Liver (tissue), 9 donors: ENCODE measurements around the gene CDKN1B. TPM values are rescaled to one million over a fixed set of nuclear protein-coding genes. Genes with fewer than 3 reads are reported as not detected.

Experiments
- DNase-seq: peaks from one replicate; pipeline ENCODE4 v3.0.0-alpha.2; 2017; ENCODE audit warnings: low spot score
- H3K27ac ChIP-seq, 2 donors: one replicate each; pipeline ENCODE4 v1.7.0; 2013; ENCODE audit warnings: inconsistent platforms in 2 of 2, low read length in 2 of 2, control low read depth in 1 of 2, low read depth in 1 of 2, mild to moderate bottlenecking in 1 of 2
- H3K27me3 ChIP-seq, 4 donors: one replicate each; pipeline versions ENCODE4 v1.6.1 to v1.7.0; 2013; ENCODE audit warnings: low read length in 3 of 4, inconsistent platforms in 1 of 4, mild to moderate bottlenecking in 1 of 4, moderate library complexity in 1 of 4; ENCODE audit not compliant: control insufficient read depth in 4 of 4, insufficient read depth in 4 of 4
- H3K36me3 ChIP-seq, 4 donors: one replicate each; pipeline versions ENCODE4 v1.6.1 to v1.7.0; 2013; ENCODE audit warnings: low read length in 3 of 4, mild to moderate bottlenecking in 3 of 4, low read depth in 1 of 4, moderate library complexity in 1 of 4; ENCODE audit not compliant: control insufficient read depth in 4 of 4, insufficient read depth in 3 of 4
- H3K4me1 ChIP-seq, 4 donors: one replicate each; pipeline versions ENCODE4 v1.6.1 to v1.7.0; 2013; ENCODE audit warnings: low read length in 3 of 4, mild to moderate bottlenecking in 3 of 4, moderate library complexity in 1 of 4; ENCODE audit not compliant: control insufficient read depth in 4 of 4, insufficient read depth in 4 of 4
- H3K4me3 ChIP-seq, 3 donors: one replicate each; pipeline versions ENCODE4 v1.6.1 to v1.7.0; 2013; ENCODE audit warnings: low read length in 3 of 3, control low read depth in 1 of 3, low read depth in 1 of 3, mild to moderate bottlenecking in 1 of 3
- H3K9ac ChIP-seq, 2 donors: one replicate each; pipeline ENCODE4 v1.7.0; 2013; ENCODE audit warnings: low read length in 2 of 2, mild to moderate bottlenecking in 2 of 2, moderate library complexity in 2 of 2, control low read depth in 1 of 2, low read depth in 1 of 2
- H3K9me3 ChIP-seq, 4 donors: one replicate each; pipeline versions ENCODE4 v1.6.1 to v1.7.0; 2013; ENCODE audit warnings: low read length in 3 of 4; ENCODE audit not compliant: control insufficient read depth in 4 of 4
- FOXA1 ChIP-seq: IDR thresholded peaks from 2 replicates; pipeline ENCODE4 v1.6.1; 2016; ENCODE audit warnings: antibody characterized with exemption
- FOXA2 ChIP-seq: IDR thresholded peaks from 2 replicates; pipeline ENCODE4 v1.6.1; 2016; ENCODE audit warnings: antibody characterized with exemption
- GABPA ChIP-seq, 2 donors: IDR thresholded peaks in 1 of 2; conservative IDR thresholded peaks in 1 of 2; 2 replicates each; pipeline ENCODE4 v1.6.1; 2016; ENCODE audit warnings: antibody characterized with exemption in 2 of 2, mild to moderate bottlenecking in 1 of 2, moderate library complexity in 1 of 2
- HNF4A ChIP-seq, 2 donors: conservative IDR thresholded peaks; 2 replicates each; pipeline ENCODE4 v1.6.1; 2016; ENCODE audit warnings: antibody characterized with exemption in 2 of 2, mild to moderate bottlenecking in 2 of 2
- HNF4G ChIP-seq: IDR thresholded peaks from 2 replicates; pipeline ENCODE4 v1.6.1; 2016; ENCODE audit warnings: antibody characterized with exemption
- JUND ChIP-seq, 2 donors: IDR thresholded peaks; 2 replicates each; pipeline ENCODE4 v1.6.1; 2016; ENCODE audit warnings: antibody characterized with exemption in 2 of 2
- NR2F2 ChIP-seq: IDR thresholded peaks from 2 replicates; pipeline ENCODE4 v1.6.1; 2016; ENCODE audit warnings: antibody characterized with exemption
- RAD21 ChIP-seq, 2 donors: IDR thresholded peaks; 2 replicates each; pipeline ENCODE4 v1.6.1; 2016; ENCODE audit warnings: antibody characterized with exemption in 2 of 2, mild to moderate bottlenecking in 2 of 2
- SP1 ChIP-seq: IDR thresholded peaks from 2 replicates; pipeline ENCODE4 v1.6.1; 2018; ENCODE audit warnings: antibody characterized with exemption, mild to moderate bottlenecking
- TAF1 ChIP-seq: conservative IDR thresholded peaks from 2 replicates; pipeline ENCODE4 v1.6.1; 2016; ENCODE audit warnings: antibody characterized with exemption, mild to moderate bottlenecking
- YY1 ChIP-seq: IDR thresholded peaks from 2 replicates; pipeline ENCODE4 v1.6.1; 2016; ENCODE audit warnings: antibody characterized with exemption, mild to moderate bottlenecking
- WGBS: extraction: QIAGEN DNeasy Blood & Tissue Kit; methylation state at CpG from one replicate; pipeline ENCODE4 v1.1.7; 2013; 5-methylcytosine and 5-hydroxymethylcytosine counted together
- polyA plus RNA-seq, 2 donors: library from polyadenylated mRNA; stranded (reverse) in 1 of 2; unstranded in 1 of 2; fragments of 200-250 nt in 1 of 2; fragments of >200 nt in 1 of 2; fragmentation: Nextera tagmentation in 1 of 2; extraction: Ambion mirVana in 1 of 2; gene quantifications; one replicate each; pipeline versions ENCODE4 v1.2.1 to v1.2.3, GENCODE V29; 2013 to 2015
- total RNA-seq, 2 donors: library from RNA; depleted of rRNA; stranded (reverse); fragments of >200 nt; gene quantifications; one replicate each; pipeline ENCODE4 v1.2.3, GENCODE V29; 2014
- TF ChIP-seq, protein P1 (sequence below): IDR thresholded peaks from 2 replicates; pipeline ENCODE4 v1.6.1; 2016; ENCODE audit warnings: antibody characterized with exemption
- TF ChIP-seq, protein P2 (sequence below): IDR thresholded peaks from 2 replicates; pipeline ENCODE4 v1.6.1; 2016; ENCODE audit warnings: antibody characterized with exemption, mild to moderate bottlenecking
- TF ChIP-seq, protein P3 (sequence below): IDR thresholded peaks from 2 replicates; pipeline ENCODE4 v1.6.1; 2016; ENCODE audit warnings: antibody characterized with exemption
- TF ChIP-seq, protein P4 (sequence below): fragments of 150-350 bp; IDR thresholded peaks from 2 replicates; pipeline ENCODE4 v1.5.1; 2017; ENCODE audit warnings: improper control_type of control experiment, low read depth, low read length; ENCODE audit not compliant: missing input control
- TF ChIP-seq, protein P5 (sequence below): IDR thresholded peaks from 2 replicates; pipeline ENCODE4 v1.6.1; 2016; ENCODE audit warnings: antibody characterized with exemption
- donor health status: healthy.
- donor health status: healthy.
- donor health status: healthy.
- donor health status: healthy.
- donor health status: healthy.

CDKN1B gene
- total and polyA plus RNA-seq, 4 donors = 7.8 to 67.5 (median 22.5) TPM

DNA sequence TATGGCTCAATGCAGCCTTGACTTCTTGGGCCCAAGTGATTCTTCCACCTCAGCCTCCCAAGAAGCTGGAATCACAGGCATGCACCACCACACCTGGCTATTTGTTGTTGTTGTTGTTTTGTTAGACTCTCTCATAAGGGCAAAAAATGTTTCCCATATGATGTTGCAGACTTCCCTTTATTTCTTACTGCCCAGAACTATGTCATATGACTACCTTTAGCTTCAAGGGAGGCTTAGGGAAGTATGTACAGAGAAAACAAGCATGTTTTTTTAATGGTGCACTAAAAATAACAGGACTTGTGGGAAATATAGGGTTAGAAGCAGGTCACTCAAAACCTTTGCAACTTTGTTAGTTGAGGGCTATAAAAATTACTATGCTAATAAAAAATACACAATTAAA is 16.9 kb upstream of the CDKN1B start (continued):
- TF ChIP-seq, protein P1, sequence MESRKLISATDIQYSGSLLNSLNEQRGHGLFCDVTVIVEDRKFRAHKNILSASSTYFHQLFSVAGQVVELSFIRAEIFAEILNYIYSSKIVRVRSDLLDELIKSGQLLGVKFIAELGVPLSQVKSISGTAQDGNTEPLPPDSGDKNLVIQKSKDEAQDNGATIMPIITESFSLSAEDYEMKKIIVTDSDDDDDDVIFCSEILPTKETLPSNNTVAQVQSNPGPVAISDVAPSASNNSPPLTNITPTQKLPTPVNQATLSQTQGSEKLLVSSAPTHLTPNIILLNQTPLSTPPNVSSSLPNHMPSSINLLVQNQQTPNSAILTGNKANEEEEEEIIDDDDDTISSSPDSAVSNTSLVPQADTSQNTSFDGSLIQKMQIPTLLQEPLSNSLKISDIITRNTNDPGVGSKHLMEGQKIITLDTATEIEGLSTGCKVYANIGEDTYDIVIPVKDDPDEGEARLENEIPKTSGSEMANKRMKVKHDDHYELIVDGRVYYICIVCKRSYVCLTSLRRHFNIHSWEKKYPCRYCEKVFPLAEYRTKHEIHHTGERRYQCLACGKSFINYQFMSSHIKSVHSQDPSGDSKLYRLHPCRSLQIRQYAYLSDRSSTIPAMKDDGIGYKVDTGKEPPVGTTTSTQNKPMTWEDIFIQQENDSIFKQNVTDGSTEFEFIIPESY = no peak
- TF ChIP-seq FOXA2 (no peak), HNF4G (no peak)

DNA sequence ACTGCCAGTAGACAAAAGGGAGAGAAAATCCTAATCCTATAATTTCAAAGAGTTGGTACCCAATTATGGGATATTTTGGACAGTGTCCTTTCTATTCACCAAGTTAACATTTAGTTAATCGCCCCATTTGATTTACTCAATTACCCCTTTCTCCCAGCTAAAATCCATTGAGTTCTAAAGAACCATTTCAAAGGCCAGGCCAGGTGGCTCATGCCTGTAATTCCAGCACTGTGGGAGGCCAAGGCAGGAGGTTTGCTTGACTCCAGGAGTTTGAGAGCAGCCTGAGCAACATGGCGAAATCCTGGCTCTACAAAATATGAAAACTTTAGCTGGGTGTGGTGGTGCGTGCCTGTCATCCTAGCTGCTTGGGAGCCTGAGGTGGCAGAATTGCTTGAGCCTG is 15.7 kb upstream of the CDKN1B start:
- Histone ChIP-seq H3K27me3 (no peaks in the 10 kb centered on the region), H3K4me1 (peaks cover 2 to 10% (median 4%) of the 10 kb centered on the region in 4 donors), H3K9me3 (no peaks in the 10 kb centered on the region), H3K9ac (no peak overlapping the region), H3K27ac (no peak overlapping the region), H3K4me3 (no peak overlapping the region), H3K36me3 (no peaks in the 10 kb centered on the region)
- TF ChIP-seq, protein P2, sequence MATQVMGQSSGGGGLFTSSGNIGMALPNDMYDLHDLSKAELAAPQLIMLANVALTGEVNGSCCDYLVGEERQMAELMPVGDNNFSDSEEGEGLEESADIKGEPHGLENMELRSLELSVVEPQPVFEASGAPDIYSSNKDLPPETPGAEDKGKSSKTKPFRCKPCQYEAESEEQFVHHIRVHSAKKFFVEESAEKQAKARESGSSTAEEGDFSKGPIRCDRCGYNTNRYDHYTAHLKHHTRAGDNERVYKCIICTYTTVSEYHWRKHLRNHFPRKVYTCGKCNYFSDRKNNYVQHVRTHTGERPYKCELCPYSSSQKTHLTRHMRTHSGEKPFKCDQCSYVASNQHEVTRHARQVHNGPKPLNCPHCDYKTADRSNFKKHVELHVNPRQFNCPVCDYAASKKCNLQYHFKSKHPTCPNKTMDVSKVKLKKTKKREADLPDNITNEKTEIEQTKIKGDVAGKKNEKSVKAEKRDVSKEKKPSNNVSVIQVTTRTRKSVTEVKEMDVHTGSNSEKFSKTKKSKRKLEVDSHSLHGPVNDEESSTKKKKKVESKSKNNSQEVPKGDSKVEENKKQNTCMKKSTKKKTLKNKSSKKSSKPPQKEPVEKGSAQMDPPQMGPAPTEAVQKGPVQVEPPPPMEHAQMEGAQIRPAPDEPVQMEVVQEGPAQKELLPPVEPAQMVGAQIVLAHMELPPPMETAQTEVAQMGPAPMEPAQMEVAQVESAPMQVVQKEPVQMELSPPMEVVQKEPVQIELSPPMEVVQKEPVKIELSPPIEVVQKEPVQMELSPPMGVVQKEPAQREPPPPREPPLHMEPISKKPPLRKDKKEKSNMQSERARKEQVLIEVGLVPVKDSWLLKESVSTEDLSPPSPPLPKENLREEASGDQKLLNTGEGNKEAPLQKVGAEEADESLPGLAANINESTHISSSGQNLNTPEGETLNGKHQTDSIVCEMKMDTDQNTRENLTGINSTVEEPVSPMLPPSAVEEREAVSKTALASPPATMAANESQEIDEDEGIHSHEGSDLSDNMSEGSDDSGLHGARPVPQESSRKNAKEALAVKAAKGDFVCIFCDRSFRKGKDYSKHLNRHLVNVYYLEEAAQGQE = no peak
- TF ChIP-seq, protein P3, sequence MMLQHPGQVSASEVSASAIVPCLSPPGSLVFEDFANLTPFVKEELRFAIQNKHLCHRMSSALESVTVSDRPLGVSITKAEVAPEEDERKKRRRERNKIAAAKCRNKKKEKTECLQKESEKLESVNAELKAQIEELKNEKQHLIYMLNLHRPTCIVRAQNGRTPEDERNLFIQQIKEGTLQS = no peak
- TF ChIP-seq YY1 = no peak
- no peak for TF ChIP-seq HNF4G
- no peak for TF ChIP-seq FOXA1
- TF ChIP-seq, protein P4, sequence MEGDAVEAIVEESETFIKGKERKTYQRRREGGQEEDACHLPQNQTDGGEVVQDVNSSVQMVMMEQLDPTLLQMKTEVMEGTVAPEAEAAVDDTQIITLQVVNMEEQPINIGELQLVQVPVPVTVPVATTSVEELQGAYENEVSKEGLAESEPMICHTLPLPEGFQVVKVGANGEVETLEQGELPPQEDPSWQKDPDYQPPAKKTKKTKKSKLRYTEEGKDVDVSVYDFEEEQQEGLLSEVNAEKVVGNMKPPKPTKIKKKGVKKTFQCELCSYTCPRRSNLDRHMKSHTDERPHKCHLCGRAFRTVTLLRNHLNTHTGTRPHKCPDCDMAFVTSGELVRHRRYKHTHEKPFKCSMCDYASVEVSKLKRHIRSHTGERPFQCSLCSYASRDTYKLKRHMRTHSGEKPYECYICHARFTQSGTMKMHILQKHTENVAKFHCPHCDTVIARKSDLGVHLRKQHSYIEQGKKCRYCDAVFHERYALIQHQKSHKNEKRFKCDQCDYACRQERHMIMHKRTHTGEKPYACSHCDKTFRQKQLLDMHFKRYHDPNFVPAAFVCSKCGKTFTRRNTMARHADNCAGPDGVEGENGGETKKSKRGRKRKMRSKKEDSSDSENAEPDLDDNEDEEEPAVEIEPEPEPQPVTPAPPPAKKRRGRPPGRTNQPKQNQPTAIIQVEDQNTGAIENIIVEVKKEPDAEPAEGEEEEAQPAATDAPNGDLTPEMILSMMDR = no peak
- TF ChIP-seq, protein P5, sequence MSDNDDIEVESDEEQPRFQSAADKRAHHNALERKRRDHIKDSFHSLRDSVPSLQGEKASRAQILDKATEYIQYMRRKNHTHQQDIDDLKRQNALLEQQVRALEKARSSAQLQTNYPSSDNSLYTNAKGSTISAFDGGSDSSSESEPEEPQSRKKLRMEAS = no peak
- no peak for TF ChIP-seq FOXA2
- TF ChIP-seq SP1 = no peak
- no peak for TF ChIP-seq GABPA (IDR thresholded peaks at IDR 0.05 in 1 of 2, conservative IDR thresholded peaks at IDR 0.05 in 1 of 2)
- no peak for TF ChIP-seq NR2F2
- TF ChIP-seq RAD21 (IDR thresholded peaks at IDR 0.05) = no peak
- no peak for TF ChIP-seq HNF4A (conservative IDR thresholded peaks at IDR 0.05)
- TF ChIP-seq, protein P1 = no peak
- no peak for TF ChIP-seq TAF1
- TF ChIP-seq JUND (IDR thresholded peaks at IDR 0.05) = no peak
- WGBS = 98% methylated on average over 3 of the region's 3 CpGs
- DNase-seq = no peak
